Heart right ventricle (tissue), 16 donors: ENCODE results near the gene NUP210. TPM values are rescaled to one million over a fixed set of nuclear protein-coding genes. Genes with fewer than 3 reads are reported as not detected.

Experiments
- ATAC-seq, 8 donors: fragments of 200-7000 bp; cut with Tn5 transposase; one replicate each; pipeline ENCODE4 v1.9.1; 2020; ENCODE audit warnings: mild to moderate bottlenecking in 8 of 8, moderate library complexity in 8 of 8, moderate number of reproducible peaks in 1 of 8
- DNase-seq, 2 donors: peaks; one replicate each; pipeline ENCODE4 v3.0.0-alpha.2; 2020
- H3K27ac ChIP-seq, 10 donors: fragments of 200-600 bp; sonication (generic) in 2 of 10; one replicate each; pipeline versions ENCODE4 v1.5.0 to v1.8.0; 2020 to 2022; ENCODE audit warnings: mild to moderate bottlenecking in 3 of 10
- H3K27me3 ChIP-seq, 7 donors: fragments of 200-600 bp; one replicate each; pipeline ENCODE4 v1.8.0; 2021 to 2022; ENCODE audit warnings: mild to moderate bottlenecking in 2 of 7
- H3K36me3 ChIP-seq, 9 donors: fragments of 200-600 bp; sonication (generic) in 1 of 9; one replicate each; pipeline versions ENCODE4 v1.5.0 to v1.8.0; 2020 to 2022; ENCODE audit warnings: mild to moderate bottlenecking in 2 of 9
- H3K4me1 ChIP-seq, 9 donors: fragments of 200-600 bp; sonication (generic) in 1 of 9; one replicate each; pipeline versions ENCODE4 v1.5.0 to v1.8.0; 2020 to 2022; ENCODE audit warnings: mild to moderate bottlenecking in 4 of 9
- H3K4me3 ChIP-seq, 10 donors: fragments of 200-600 bp; sonication (generic) in 2 of 10; one replicate each; pipeline versions ENCODE4 v1.5.0 to v1.8.0; 2020 to 2022; ENCODE audit warnings: mild to moderate bottlenecking in 7 of 10, moderate library complexity in 2 of 10
- H3K9me3 ChIP-seq, 11 donors: fragments of 200-600 bp in 10 of 11; sonication (generic) in 2 of 11; one replicate each; pipeline versions ENCODE4 v1.5.0 to v1.8.0; 2013 to 2022; ENCODE audit warnings: mild to moderate bottlenecking in 2 of 11, control low read depth in 1 of 11, moderate library complexity in 1 of 11
- CTCF ChIP-seq, 9 donors: fragments of 200-600 bp; sonication (generic) in 2 of 9; IDR thresholded peaks; one replicate each; pipeline versions ENCODE4 v1.5.0 to v1.8.0; 2021 to 2022; ENCODE audit warnings: antibody characterized with exemption in 9 of 9, mild to moderate bottlenecking in 5 of 9, moderate library complexity in 1 of 9
- WGBS, 2 donors: extraction: QIAGEN DNeasy Blood & Tissue Kit; methylation state at CpG; one replicate each; pipeline ENCODE4 v1.1.7; 2013; ENCODE audit warnings: inconsistent platforms in 1 of 2; 5-methylcytosine and 5-hydroxymethylcytosine counted together
- intact Hi-C, 10 donors: fragments of 100-400 bp; cut with DNase I; formaldehyde crosslinking; loops; one replicate each; pipeline versions ENCODE4 v1.11.1 to v1.14.2; 2022
- polyA plus RNA-seq, 2 donors: library from polyadenylated mRNA; stranded (reverse); fragments of 200-250 nt; gene quantifications; one replicate each; pipeline ENCODE4 v1.2.3, GENCODE V29; 2013
- total RNA-seq, 10 donors: library from RNA; stranded (reverse); fragmentation: NEBNext Ultra II Directional in 3 of 10; extraction: Animal tissue kit (Norgen Biotek cat#: 25700) in 3 of 10; gene quantifications; one replicate each; pipeline versions ENCODE4 v1.2.1 to v1.2.4, GENCODE V29; 2021 to 2023
- donor health status: Arrhythmogenic right ventricular cardiomyopathy.
- donor health status: ischemic (EF 13 %, LVEDD 7.1; RV severe dilation, severe dysfunction).
- donor health status: healthy with polysubstance abuse.
- donor health status: DM: no; HTN: yes; CAD: no.
- donor health status: DM: no; HTN: no; CAD: no.
- donor health status: ischemic (EF 25% LVEDD 6.9; RV normal size, moderate dysfunction).
- donor health status: ischemic (EF 25% LVEDD 5.7; RV mildly dilated, moderate dysfunction).
- donor health status: healthy.
- donor health status: DM: yes; HTN: yes; CAD: no.
- donor health status: Ischemic cardiomyopathy.
- donor health status: ischemic (EF 35%, LVEDD 5.7; RV mildly dilated, moderate dysfunction).
- donor health status: nonischemic (EF 11% LVEDD 7.7; RV severe dilation, severe dysfunction).
- donor health status: DM: yes; HTN: yes; CAD: no.
- donor health status: PGD.
- donor health status: ischemic (EF 29% LVEDD 5.4; RV normal size, mild dysfunction).
- donor health status: nonischemic (EF 23%, LVEDD 6.1; RV moderate dilation, normal function).

Gene NUP210
- total and polyA plus RNA-seq, 12 donors = 0.84 to 7.2 (median 2.5) TPM

GRCh38 chr3:13333236-13333897 lies 86.8 kb downstream of the NUP210 start:
- no peak for ATAC-seq
- peaks cover 0 to 77% (median 0%) of the 10 kb centered on the region in 9 donors for H3K36me3 ChIP-seq
- no peaks in the 10 kb centered on the region for H3K9me3 ChIP-seq
- no peak for DNase-seq
- H3K27ac ChIP-seq = no peak overlapping the region
- intact Hi-C loops = no loop called here
- WGBS, 2 donors = 86 to 88% methylated on average over 14 of the region's 14 CpGs
- H3K4me3 ChIP-seq = no peak overlapping the region
- TF ChIP-seq CTCF (IDR thresholded peaks at IDR 0.05) = no peak
- no peaks in the 10 kb centered on the region for H3K4me1 ChIP-seq
- H3K27me3 ChIP-seq = peaks cover 0 to 4% (median 0%) of the 10 kb centered on the region in 7 donors

- Histone ChIP-seq H3K4me1 (no peaks in the 10 kb centered on the region), H3K4me3 (no peak overlapping the region), H3K9me3 (no peaks in the 10 kb centered on the region), H3K27ac (no peak overlapping the region), H3K36me3 (peaks cover 0 to 78% (median 0%) of the 10 kb centered on the region in 9 donors), H3K27me3 (no peaks in the 10 kb centered on the region)
- 84% methylated on average over 6 of the region's 6 CpGs for WGBS, 2 donors
- ATAC-seq = no peak
- intact Hi-C loops = no loop called here
- no peak for DNase-seq
- no peak for TF ChIP-seq CTCF (IDR thresholded peaks at IDR 0.05)
Observed at GRCh38 chr3:13332740-13333139, 87.4 kb downstream of the NUP210 start.

GRCh38 chr3:13332158-13332557 lies 88.0 kb downstream of the NUP210 start:
- no peak for DNase-seq
- no peak overlapping the region for H3K27ac ChIP-seq
- no peak for TF ChIP-seq CTCF (IDR thresholded peaks at IDR 0.05)
- no peak overlapping the region for H3K4me3 ChIP-seq
- H3K4me1 ChIP-seq = no peaks in the 10 kb centered on the region
- ATAC-seq = no peak
- no peaks in the 10 kb centered on the region for H3K9me3 ChIP-seq
- no peaks in the 10 kb centered on the region for H3K27me3 ChIP-seq
- peaks cover 0 to 77% (median 0%) of the 10 kb centered on the region in 9 donors for H3K36me3 ChIP-seq
- intact Hi-C loops = no loop called here
- 79% methylated on average over 8 of the region's 8 CpGs for WGBS, 2 donors

- no peak for DNase-seq
- no peak for TF ChIP-seq CTCF (IDR thresholded peaks at IDR 0.05)
- Histone ChIP-seq H3K4me3 (no peak overlapping the region), H3K27me3 (no peaks in the 10 kb centered on the region), H3K27ac (no peak overlapping the region), H3K9me3 (no peaks in the 10 kb centered on the region), H3K36me3 (peaks cover 0 to 77% (median 0%) of the 10 kb centered on the region in 9 donors), H3K4me1 (no peaks in the 10 kb centered on the region)
- no peak for ATAC-seq
- intact Hi-C loops = no loop called here
- 90 to 91% methylated on average over 5 of the region's 5 CpGs for WGBS, 2 donors
Observed at GRCh38 chr3:13329746-13330145, 90.4 kb downstream of the NUP210 start.
